Epithelial cell of proximal tubule (primary cell): ENCODE measurements around the gene SLC12A1. TPM values are rescaled to one million over a fixed set of nuclear protein-coding genes. Genes with fewer than 3 reads are reported as not detected.

Source experiments
- DNase-seq: peaks from one replicate; pipeline ENCODE4 v3.0.0-alpha.2; 2011; ENCODE audit warnings: low read depth
- H3K4me3 ChIP-seq: 2 replicates; pipeline ENCODE4 v1.5.1; 2011; ENCODE audit warnings: low read depth, mild to moderate bottlenecking, low read length
- total RNA-seq: library from RNA; depleted of rRNA; stranded (reverse); fragments of >200 nt; gene quantifications from 2 replicates; pipeline ENCODE4 v1.2.3, GENCODE V29; 2015
- TF ChIP-seq, protein P1 (sequence below): conservative IDR thresholded peaks from 2 replicates; pipeline ENCODE4 v1.5.1; 2012; ENCODE audit warnings: low read depth, mild to moderate bottlenecking, low read length

The SLC12A1 gene
- total RNA-seq, 1 donor from 2014 or later: 0.06 TPM

DNA sequence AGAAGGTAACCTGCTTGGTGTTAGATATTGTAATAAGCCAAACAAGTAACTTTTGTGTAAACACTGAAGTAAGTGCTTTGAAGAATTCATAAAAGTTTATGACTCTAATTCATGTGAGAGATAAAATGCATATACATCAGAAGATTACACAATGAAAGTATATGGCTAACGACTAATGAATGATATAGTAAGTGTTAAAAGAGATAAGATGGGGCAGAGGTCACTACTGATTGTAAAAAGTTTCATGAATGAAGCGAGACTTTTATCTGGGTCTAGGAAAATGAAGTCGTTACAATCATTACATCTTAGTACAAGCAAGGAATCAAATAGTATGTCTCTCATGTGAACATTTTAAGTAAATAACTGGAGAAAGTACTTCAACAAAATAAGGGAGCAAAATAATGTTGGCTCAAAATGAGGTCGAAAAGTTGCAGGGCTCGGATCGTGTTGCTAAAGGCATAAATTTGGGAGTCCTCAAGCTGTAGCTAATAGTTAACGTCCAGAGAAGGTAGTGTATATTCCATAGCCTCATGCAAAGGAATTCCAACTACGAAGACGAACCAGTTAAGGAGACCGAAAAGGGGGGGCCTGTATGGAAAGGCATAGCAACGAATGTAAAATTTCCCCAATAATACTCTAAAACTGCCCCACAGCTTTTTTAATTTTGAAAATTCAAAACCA lies 124.1 kb downstream of the SLC12A1 start:
- peak; percentile 0 for DNase-seq
- peak overlapping the region; percentile 78 for H3K4me3 ChIP-seq
- TF ChIP-seq, protein P1, sequence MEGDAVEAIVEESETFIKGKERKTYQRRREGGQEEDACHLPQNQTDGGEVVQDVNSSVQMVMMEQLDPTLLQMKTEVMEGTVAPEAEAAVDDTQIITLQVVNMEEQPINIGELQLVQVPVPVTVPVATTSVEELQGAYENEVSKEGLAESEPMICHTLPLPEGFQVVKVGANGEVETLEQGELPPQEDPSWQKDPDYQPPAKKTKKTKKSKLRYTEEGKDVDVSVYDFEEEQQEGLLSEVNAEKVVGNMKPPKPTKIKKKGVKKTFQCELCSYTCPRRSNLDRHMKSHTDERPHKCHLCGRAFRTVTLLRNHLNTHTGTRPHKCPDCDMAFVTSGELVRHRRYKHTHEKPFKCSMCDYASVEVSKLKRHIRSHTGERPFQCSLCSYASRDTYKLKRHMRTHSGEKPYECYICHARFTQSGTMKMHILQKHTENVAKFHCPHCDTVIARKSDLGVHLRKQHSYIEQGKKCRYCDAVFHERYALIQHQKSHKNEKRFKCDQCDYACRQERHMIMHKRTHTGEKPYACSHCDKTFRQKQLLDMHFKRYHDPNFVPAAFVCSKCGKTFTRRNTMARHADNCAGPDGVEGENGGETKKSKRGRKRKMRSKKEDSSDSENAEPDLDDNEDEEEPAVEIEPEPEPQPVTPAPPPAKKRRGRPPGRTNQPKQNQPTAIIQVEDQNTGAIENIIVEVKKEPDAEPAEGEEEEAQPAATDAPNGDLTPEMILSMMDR: no peak

DNA sequence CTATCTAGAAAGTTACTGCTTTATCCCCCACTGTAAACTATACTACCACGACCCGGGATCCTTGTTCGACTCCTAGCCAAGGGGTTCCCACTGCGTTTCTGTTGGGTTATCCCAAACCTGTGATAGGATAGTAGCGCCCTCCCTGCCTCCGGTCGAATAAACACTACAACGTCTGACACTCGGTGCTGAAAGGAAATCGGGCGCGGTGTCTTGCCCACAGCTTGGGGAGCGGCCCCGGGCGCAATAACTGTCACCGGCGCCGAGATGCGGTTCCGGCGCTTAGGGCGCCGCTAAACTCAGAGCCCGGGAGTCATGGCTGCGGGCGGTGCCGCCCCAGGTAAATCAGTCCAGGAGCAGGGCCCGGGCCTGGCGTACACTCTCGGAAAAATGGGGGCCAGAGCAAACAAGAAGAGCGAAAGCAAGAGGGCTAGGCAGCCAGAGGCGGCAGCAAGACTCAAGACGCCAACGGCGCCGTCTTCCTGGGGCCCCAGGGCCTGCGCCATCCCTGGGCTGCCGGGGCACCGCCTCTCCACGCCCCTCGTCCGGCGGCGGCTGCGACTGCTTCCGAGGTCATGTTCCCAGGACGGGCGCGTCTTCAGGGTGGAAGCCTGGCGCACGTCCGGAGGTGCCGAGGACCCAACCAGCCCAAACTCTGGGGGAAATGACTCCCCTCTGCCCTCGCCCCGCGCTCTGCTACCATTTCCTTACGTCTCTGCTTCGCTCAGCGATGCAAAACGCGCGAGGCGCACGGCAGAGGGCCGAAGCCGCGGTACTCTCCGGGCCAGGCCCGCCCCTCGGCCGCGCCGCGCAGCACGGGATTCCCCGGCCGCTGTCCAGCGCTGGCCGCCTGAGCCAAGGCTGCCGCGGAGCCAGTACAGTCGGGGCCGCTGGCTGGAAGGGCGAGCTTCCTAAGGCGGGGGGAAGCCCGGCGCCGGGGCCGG lies 125.0 kb downstream of the SLC12A1 start, which contains the start of gene DUT:
Gene DUT (plus strand): TSS at position 575 of the 941 bp plus-strand sequence. CDS start 87 bp downstream, at position 662.
- TF ChIP-seq, protein P1: no peak
- H3K4me3 ChIP-seq: peak within 1 kb of the TSS; percentile 78
- peak; percentile 2 for DNase-seq

DNA sequence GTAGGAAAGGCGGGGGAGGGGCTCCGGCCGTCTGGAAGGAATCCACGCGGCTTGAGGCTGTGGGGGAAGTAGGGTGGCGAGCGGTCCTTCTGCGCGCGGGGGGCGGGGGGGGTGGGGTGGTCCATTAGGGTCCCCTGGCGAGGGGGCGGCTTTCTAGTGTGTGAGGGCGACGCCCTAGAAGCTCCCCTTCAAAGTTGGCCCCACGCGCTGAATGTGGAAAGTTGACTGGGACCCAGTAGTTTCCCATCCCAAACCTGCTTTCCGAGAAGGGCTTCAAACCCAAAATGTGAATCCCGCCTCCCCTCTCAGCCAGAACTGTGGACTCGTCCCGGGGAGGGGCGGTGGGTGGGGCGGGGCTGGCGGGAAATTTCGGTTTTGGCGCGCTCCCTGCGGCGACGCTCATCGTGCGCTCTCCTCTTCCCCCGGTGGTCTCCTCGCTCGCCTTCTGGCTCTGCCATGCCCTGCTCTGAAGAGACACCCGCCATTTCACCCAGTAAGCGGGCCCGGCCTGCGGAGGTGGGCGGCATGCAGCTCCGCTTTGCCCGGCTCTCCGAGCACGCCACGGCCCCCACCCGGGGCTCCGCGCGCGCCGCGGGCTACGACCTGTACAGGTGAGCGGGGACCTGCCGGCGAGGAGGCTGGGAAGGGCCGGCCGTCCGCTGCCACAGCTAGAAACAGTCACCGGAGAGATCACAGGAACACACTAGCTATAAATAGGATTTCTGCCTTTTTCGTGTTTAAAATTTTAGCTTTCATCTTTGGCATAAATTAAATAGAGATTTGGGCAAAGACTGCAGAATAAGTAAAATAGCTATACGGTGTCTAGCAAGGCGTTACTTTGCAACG lies 125.9 kb downstream of the SLC12A1 start:
- H3K4me3 ChIP-seq: peak overlapping the region; percentile 78
- TF ChIP-seq, protein P1: no peak
- DNase-seq: peak; percentile 1

DNA sequence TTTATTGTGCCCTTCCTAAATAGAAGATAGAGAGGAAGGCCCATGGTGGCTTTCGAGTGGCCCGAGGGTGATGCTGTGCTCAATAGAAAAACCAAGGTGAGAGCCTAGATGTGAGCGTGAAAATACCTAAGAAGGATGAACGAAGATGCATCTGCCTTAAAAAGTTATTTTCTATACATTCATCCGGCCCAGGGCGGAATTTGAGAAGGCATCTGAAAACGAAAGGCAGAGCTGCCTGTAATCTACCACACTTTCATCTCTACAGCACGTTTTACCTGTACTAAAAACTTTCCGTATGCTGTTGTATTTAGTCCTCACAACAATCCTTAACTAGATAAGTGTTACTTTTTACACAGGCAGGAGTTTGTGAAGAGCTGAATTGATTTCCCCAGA lies 126.5 kb downstream of the SLC12A1 start:
- DNase-seq: no peak
- TF ChIP-seq, protein P1: no peak
- H3K4me3 ChIP-seq: peak overlapping the region; percentile 78

DNA sequence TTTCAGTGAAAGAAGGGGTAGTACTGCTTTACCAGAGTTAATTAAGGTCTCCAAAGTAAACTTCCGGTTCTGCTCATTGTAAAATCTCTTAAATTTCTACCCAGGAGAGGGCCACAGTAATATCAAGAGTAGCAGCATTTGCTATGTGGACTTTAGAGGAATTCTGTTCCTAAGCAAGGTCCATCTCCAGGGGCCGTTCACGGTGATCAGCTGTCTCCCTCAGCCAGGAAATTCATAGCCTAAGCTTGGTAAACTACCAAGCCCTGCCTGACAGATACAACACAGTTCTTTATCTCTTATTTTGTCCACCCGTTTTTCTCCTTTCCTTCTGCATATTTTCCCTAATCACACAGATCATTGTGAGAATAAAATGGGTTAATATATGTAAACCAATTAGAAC lies 127.4 kb downstream of the SLC12A1 start:
- TF ChIP-seq, protein P1: no peak
- no peak for DNase-seq
- no peak overlapping the region for H3K4me3 ChIP-seq

DNA sequence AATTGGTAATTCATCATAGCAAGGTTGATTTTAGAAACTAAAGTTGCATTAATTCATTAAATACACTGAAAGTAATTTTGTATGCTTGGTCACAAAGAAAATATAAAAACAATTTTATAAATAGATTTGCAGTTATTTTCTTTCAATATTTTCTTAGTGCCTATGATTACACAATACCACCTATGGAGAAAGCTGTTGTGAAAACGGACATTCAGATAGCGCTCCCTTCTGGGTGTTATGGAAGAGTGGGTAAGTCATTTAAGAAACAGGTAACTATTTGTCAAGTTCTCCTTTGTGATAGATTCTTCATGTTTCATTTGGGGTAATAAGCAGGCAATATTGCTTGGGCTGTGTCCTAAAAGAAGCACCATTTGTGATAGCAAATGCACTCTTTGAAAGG lies 128.2 kb downstream of the SLC12A1 start:
- no peak for DNase-seq
- TF ChIP-seq, protein P1: no peak
- no peak overlapping the region for H3K4me3 ChIP-seq
